Testis (tissue), 3 donors: ENCODE measurements around the gene TTC33. TPM values are rescaled to one million over a fixed set of nuclear protein-coding genes. Genes with fewer than 3 reads are reported as not detected.

Source experiments
- DNase-seq: peaks from one replicate; pipeline ENCODE4 v3.0.0-alpha.2; 2019
- H3K27ac ChIP-seq, 2 donors: fragments of 200-600 bp; sonication (generic); one replicate each; pipeline ENCODE4 v1.5.1; 2019
- H3K27me3 ChIP-seq: fragments of 200-600 bp; sonication (generic); one replicate; pipeline ENCODE4 v1.5.1; 2019
- H3K36me3 ChIP-seq: fragments of 200-600 bp; sonication (generic); one replicate; pipeline ENCODE4 v1.5.1; 2017; ENCODE audit warnings: low read depth; ENCODE audit errors: missing control alignments
- H3K4me1 ChIP-seq: fragments of 200-600 bp; sonication (generic); one replicate; pipeline ENCODE4 v1.5.1; 2019
- H3K4me3 ChIP-seq, 2 donors: fragments of 200-600 bp; sonication (generic); one replicate each; pipeline ENCODE4 v1.5.1; 2017 to 2019
- H3K9me3 ChIP-seq: fragments of 200-600 bp; sonication (generic); one replicate; pipeline ENCODE4 v1.5.1; 2017
- POLR2A ChIP-seq: fragments of 450-650 bp; IDR thresholded peaks from one replicate; pipeline ENCODE4 v1.6.1; 2017; ENCODE audit warnings: antibody characterized with exemption, mild to moderate bottlenecking, moderate library complexity
- WGBS, 2 donors: methylation state at CpG; one replicate each; pipeline ENCODE4 v1.1.5; 2018; 5-methylcytosine and 5-hydroxymethylcytosine counted together
- intact Hi-C: fragments of 100-400 bp; cut with DNase I; formaldehyde crosslinking; loops from one replicate; pipeline ENCODE4 v1.15.1; 2023; ENCODE audit warnings: low total_unique reads
- polyA plus RNA-seq: library from polyadenylated mRNA; stranded (reverse); fragments of 350-450 nt; fragmentation: Illumina TruSeq; extraction: RNeasy Lipid Tissue Mini Kit (QIAGEN cat#74804); gene quantifications from one replicate; pipeline ENCODE4 v1.2.3, GENCODE V29; 2014; ENCODE audit warnings: low read depth, low replicate concordance; ENCODE audit not compliant: insufficient read depth
- total RNA-seq, 2 donors: library from RNA; depleted of rRNA; stranded (reverse); fragments of >200 nt; gene quantifications; one replicate each; pipeline ENCODE4 v1.2.3, GENCODE V29; 2016
- TF ChIP-seq, protein P1 (sequence below), 3 experiments: fragments of 450-650 bp in 2 of 3; fragments of 200-600 bp in 1 of 3; sonication (generic) in 1 of 3; IDR thresholded peaks; one replicate each; pipeline ENCODE4 v1.5.1; 2016 to 2019; ENCODE audit warnings: antibody characterized with exemption in 3 of 3, mild to moderate bottlenecking in 2 of 3, moderate library complexity in 1 of 3

TTC33 gene
- total and polyA plus RNA-seq, 3 donors from 2014 or later = 14.7 to 16.5 (median 15.2) TPM

DNA sequence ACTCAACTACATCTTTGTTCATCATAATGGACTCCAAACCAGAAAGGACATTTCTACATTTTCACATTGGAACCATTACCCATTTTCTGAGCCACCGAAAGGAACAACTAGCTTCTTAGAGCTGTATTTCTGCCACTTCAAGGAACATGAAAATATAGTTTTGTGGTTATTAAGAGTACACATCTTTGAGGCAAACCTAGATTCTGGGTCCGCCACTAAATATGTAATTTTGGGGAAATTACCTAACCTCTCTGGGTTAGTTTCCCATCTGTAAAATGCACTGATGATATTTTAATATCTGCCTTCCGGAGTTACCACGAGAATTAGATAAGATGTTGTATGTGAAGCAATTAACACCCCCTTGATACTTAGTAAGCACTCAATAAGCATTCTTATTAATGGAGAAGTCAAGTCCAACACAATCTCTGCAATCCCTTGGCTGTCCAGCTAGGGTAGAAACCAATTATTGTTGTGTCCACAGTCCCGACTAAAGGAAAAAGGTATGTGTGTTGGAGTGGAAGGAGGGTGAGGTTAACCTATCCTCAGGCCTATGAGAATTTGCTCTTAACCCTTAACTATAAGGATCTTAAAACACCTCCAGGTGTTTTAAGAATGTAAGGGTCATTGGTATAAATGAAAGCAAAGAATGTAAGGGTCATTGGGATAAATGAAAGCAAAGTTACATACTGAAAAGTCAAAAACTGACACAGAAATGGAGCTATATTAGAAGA is 170.1 kb downstream of the TTC33 start:
- 77 to 81% methylated on average over 5 of the region's 5 CpGs for WGBS, 2 donors
- Histone ChIP-seq H3K36me3 (no peaks in the 10 kb centered on the region), H3K27me3 (no peaks in the 10 kb centered on the region), H3K4me1 (no peaks in the 10 kb centered on the region), H3K9me3 (no peaks in the 10 kb centered on the region), H3K4me3 (no peak overlapping the region), H3K27ac (no peak overlapping the region)
- no peak for DNase-seq
- no peak for TF ChIP-seq POLR2A
- TF ChIP-seq, protein P1, sequence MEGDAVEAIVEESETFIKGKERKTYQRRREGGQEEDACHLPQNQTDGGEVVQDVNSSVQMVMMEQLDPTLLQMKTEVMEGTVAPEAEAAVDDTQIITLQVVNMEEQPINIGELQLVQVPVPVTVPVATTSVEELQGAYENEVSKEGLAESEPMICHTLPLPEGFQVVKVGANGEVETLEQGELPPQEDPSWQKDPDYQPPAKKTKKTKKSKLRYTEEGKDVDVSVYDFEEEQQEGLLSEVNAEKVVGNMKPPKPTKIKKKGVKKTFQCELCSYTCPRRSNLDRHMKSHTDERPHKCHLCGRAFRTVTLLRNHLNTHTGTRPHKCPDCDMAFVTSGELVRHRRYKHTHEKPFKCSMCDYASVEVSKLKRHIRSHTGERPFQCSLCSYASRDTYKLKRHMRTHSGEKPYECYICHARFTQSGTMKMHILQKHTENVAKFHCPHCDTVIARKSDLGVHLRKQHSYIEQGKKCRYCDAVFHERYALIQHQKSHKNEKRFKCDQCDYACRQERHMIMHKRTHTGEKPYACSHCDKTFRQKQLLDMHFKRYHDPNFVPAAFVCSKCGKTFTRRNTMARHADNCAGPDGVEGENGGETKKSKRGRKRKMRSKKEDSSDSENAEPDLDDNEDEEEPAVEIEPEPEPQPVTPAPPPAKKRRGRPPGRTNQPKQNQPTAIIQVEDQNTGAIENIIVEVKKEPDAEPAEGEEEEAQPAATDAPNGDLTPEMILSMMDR (IDR thresholded peaks at IDR 0.05) = no peak
- intact Hi-C loops = no loop called here

DNA sequence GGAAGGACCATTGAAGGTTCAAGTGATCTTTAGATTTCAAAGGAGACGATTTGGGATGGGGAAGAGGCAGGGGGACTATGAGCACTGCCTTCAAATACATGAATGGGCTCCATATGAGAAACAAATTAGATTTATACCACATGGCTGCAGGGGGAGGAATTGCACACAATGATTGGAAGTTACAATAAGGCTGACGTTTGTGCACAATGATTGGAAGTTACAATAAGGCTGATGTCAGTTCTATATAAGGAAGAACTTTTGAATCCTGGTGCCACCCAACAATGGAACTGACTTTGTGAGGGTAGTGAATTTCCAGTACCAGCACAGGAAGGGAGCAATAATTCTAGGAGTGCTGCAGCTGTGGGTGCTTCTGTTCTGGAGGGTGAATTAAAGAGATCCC is 171.7 kb downstream of the TTC33 start:
- intact Hi-C loops = no loop called here
- 75 to 87% methylated on average over 2 of the region's 2 CpGs for whole genome bisulfite sequencing, 2 donors

DNA sequence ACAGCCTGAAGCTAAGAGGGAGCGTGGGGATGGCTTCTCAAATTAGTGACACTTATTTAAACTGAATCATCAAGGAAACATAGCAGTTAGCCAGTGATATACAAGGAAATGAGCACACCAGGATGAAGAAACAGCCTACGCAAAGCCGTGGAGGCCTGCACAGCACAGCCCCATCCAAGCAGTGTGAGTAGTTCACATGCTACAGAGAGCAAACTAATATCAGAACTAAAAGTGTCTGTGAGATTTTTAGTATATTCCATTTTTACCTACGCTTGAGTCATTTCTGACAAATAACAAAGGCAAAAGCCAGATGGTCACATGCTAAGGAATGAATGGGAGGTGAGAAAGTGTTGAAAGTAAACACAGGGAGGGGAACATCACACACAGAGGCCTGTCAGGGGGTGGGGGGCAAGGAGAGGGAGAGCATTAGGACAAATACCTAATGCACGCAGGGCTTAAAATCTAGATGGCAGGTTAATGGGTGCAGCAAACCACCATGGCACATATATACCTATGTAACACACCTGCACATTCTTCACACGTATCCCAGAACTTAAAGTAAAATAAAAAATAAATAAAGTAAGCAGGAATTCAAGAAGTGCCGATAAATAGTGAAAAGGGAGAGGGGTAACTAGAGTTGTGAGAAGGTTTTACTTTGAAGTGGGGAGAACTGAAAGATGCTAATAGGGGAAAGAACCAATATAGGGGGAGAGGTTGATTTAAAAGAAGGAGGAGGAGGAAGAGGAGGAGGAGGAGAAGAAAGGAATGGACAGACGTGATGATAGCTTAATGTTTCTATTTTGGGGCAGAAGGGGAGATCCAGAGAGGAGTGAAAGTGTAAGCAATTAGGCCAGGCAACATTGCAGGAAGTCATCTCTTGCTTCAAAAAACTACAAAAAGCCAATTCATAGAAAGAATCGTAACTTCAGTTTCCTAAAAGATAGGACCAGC is 177.0 kb downstream of the TTC33 start:
- no peaks in the 10 kb centered on the region for H3K27me3 ChIP-seq
- H3K27ac ChIP-seq = no peak overlapping the region
- intact Hi-C loops = no loop called here
- H3K9me3 ChIP-seq = no peaks in the 10 kb centered on the region
- TF ChIP-seq POLR2A = no peak
- TF ChIP-seq, protein P1 (IDR thresholded peaks at IDR 0.05) = no peak
- DNase-seq = no peak
- H3K4me1 ChIP-seq = no peaks in the 10 kb centered on the region
- H3K36me3 ChIP-seq = no peaks in the 10 kb centered on the region
- H3K4me3 ChIP-seq = no peak overlapping the region
- 65 to 70% methylated on average over 9 of the region's 9 CpGs for WGBS, 2 donors

More for the DNA sequence above, 171.7 kb downstream of the TTC33 start:
- H3K4me3 ChIP-seq = no peak overlapping the region
- H3K36me3 ChIP-seq = no peaks in the 10 kb centered on the region
- DNase-seq = no peak
- no peak overlapping the region for H3K27ac ChIP-seq
- H3K27me3 ChIP-seq = no peaks in the 10 kb centered on the region
- H3K4me1 ChIP-seq = no peaks in the 10 kb centered on the region
- TF ChIP-seq POLR2A = no peak
- TF ChIP-seq, protein P1 (IDR thresholded peaks at IDR 0.05) = no peak
- H3K9me3 ChIP-seq = no peaks in the 10 kb centered on the region

DNA sequence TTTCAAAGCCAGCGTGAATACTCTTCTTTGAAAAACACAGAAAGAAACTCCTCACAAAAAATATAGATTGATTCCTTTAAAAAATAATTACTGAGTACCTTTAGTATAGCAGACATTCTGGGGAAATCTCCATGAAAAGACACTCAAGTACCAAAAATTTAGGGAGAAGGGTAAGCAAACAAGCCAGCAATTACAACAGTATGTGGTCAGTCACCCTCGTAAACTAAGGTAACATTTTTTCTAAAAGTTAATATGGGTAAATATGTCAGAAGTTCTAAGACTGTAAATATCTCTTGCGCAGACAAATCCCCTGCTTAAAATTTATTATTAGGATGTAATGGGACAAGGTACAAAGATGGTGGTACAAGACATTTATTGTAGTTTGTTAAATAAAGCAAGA is 178.0 kb downstream of the TTC33 start:
- Histone ChIP-seq H3K27me3 (no peaks in the 10 kb centered on the region), H3K36me3 (no peaks in the 10 kb centered on the region), H3K4me1 (no peaks in the 10 kb centered on the region), H3K27ac (no peak overlapping the region), H3K9me3 (no peaks in the 10 kb centered on the region), H3K4me3 (no peak overlapping the region)
- TF ChIP-seq POLR2A = no peak
- TF ChIP-seq, protein P1 (IDR thresholded peaks at IDR 0.05) = no peak
- DNase-seq = no peak
- WGBS, 2 donors = 91 to 94% methylated on average over 3 of the region's 3 CpGs
- intact Hi-C loops = no loop called here
